ENCODE measurements around the gene SETD4.

DNA sequence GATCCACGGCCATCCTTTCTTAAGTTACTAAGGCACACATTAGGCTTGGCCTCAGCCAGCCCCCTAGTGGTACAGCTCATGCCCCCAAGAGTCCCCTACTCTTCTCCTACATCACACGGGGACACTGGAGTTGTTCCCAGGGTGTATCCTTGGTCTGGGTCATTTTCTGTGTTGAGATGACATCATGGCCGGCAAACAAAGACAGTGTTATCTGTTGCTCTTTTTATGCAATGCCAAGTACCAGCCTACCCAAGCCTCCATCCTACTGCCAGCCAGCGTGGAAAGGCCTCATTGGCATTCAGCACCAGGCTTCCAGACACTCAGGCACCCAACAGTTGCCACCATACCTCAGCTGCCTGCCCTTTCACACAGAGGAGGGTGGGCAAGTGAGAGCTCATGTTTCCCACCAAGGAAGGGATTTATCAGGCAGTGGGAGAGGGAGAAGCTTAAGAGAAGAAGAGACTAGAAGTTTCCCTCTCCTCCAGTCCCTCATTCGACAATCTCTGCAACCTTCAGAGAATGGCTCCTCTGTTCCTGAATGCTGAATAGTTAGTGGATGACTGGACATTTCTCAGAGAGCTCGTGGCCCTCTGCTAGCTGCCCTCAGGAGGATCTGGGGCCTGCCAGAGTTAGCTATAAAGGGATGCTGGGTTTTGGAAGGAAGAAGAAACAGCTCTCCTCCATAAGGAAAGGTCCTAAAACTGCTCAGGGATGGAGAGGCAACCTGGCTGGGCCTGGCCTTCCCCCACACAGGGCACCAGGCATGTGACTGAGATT, 27.2 kb upstream of the SETD4 start:
- TF ChIP-seq CTCF (IDR thresholded peaks at IDR 0.05; ENCODE audit: low read depth, low read length, poor library complexity, severe bottlenecking) (peak; percentile 37), EZH2phosphoT487 (IDR thresholded peaks at IDR 0.05; ENCODE audit: borderline replicate concordance, low read length) (no peak)
